ENCODE data around the gene GAD2. TPM values are rescaled to one million over a fixed set of nuclear protein-coding genes. Genes with fewer than 3 reads are reported as not detected.

Gene GAD2
- total RNA-seq, 1 donor from 2014 or later, result not detected

DNA sequence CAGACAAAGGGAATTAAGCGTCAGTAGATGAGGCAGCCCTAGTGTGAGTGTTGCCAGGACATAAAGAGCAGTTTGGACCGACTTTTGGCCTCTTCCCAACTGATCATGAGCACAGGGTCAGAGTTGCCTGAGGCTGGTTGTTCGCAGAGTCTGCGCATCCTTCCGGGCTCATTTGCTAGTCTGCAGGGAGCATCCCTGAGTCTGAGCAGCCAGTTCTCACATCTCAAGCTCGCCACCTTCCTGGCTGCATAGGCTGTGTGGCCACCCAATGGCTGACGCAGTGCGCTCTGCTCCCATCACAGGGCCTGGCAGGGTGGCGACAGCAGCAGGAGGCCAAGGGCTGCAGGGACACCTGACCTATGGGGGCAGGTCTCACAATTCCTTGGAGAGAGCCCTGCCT, 5.0 kb downstream of the GAD2 start:
- no peak for DNase-seq (ENCODE audit: low read depth)

GRCh38 chr10:26222563-26222962, 6.0 kb downstream of the GAD2 start:
- DNase-seq (ENCODE audit: low read depth), result no peak

DNA sequence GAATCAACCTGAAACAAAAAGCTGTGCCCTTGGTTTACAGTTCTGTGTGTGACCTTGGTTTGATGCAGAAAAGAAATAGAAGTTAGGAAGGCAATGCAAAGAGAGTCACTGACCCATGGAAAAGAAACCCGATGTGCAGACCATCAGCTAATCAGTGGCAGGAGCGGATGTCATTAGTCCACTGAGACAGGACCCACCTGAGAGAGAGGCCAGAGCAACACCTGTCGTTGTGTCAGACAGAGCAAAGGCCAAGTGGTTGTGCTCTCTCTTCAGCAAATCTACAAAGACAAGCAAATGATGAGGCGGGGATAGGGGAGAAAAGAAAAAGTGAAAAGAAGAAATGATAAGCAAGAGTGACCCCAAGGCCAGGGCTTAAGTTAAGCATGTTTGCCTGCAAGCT, 8.7 kb downstream of the GAD2 start:
- no peak for DNase-seq (ENCODE audit: low read depth)

DNA sequence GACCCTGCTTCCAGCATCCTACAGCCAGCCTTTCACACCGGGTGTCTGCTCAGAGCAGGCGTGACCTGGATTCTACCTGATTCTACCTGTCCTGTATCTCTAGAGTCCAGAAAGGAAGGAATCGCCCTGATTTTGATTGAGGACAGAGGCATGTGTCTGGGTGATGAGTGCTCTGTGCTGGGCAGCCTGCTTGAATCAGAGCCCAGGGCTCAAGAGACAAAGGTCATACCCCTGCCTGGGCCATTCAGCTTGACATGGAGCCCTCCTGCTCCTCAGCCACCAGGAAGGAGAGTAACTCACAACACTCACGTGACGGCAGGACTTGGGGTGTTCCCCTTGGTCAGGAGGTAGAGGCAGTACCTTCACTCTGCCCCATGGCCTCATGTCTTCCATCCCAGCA, 11.2 kb downstream of the GAD2 start:
- DNase-seq (ENCODE audit: low read depth), result no peak

DNA sequence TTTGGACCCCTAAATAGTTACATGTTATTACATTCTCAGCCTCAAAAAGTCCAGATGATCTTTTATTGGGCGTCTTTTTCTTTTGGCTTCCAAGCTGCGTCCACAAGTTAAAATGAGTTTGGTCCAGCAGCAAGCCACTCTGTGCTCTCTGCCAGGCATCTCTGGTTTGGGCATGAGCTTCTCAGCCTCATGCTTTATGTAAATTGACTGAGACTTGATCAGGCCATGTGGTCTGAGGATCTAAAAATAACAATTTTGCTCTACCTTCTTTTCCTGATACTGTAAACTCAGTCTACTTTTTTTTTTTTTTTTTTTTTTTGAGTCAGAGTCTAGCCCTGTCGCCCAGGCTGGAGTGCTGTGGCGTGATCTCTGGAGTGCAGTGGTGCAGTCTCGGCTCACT, 15.6 kb downstream of the GAD2 start:
- DNase-seq (ENCODE audit: low read depth), result no peak

DNA sequence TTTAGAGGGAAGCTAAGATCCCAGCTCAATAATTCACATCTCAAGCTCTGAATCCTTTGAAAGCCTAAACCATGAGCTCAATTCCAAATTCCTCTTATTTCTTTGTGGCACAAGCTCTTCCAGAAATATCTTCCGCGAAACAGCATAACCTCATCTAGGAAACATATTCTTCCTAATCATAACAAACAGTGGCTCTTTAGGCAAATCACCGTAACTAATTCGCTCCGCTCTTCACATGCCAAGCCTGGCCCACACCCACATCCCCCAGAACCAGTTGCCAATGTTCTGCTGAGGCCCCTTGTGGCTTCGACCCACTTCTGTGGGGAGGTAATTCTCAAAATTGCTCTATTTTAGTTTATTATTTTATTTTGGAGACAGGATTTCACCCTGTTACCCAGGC, 19.2 kb downstream of the GAD2 start:
- no peak for DNase-seq (ENCODE audit: low read depth)

- DNase-seq (ENCODE audit: low read depth), result no peak
Measured at GRCh38 chr10:26238378-26238777, 21.8 kb downstream of the GAD2 start.

- DNase-seq (ENCODE audit: low read depth), result no peak
Measured at GRCh38 chr10:26242706-26243350, 26.3 kb downstream of the GAD2 start.

GRCh38 chr10:26243351-26243720, 26.8 kb downstream of the GAD2 start:
- no peak for DNase-seq (ENCODE audit: low read depth)

DNA sequence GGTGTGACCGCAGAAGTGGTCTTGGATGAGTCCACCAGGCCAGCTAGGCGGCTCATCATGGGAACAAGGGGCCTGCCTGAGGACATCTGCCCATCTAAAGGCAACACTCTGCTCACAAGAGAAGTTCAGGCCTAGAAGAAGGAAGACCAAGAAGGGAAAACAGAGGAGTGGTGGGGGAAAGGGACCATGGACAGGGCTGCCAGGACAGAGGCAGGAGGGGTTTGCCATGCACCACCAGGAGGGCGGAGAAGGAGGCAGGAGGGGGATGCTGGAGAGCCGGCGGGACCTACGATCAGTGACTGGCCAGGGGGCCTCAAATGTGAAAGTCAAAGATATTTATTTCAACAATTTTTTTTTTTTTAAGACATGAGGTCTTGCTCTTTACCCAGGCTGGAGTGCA, 33.1 kb downstream of the GAD2 start:
- DNase-seq (ENCODE audit: low read depth), result no peak

- no peak for DNase-seq (ENCODE audit: low read depth)
Measured at GRCh38 chr10:26251925-26252324, 35.4 kb downstream of the GAD2 start.

DNA sequence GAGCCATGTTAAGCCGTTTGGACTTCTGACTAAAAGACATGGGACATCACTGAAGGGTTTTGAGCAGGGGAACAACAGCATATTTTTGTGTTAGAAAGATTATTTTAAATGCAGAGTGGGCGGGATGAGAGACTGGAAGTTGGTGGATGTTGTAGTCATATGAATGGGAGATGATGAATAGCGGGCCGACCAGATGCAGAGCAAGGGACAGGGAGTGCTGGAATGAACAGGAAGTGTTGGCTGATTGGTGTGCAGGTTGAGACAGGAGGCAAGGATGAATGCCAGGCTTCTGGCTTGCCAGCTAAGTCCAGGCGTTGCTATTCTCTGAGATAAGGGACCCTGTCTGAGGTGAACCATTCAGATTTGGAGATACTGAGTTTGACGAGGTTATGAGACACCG, 38.0 kb downstream of the GAD2 start:
- no peak for DNase-seq (ENCODE audit: low read depth)

GRCh38 chr10:26259341-26259740, 42.8 kb downstream of the GAD2 start:
- DNase-seq (ENCODE audit: low read depth), result no peak

- no peak for DNase-seq (ENCODE audit: low read depth)
Measured at GRCh38 chr10:26269754-26270153, 53.2 kb downstream of the GAD2 start.

GRCh38 chr10:26274391-26274790, 57.8 kb downstream of the GAD2 start:
- DNase-seq (ENCODE audit: low read depth), result no peak

GRCh38 chr10:26278295-26278694, 61.7 kb downstream of the GAD2 start:
- no peak for DNase-seq (ENCODE audit: low read depth)

DNA sequence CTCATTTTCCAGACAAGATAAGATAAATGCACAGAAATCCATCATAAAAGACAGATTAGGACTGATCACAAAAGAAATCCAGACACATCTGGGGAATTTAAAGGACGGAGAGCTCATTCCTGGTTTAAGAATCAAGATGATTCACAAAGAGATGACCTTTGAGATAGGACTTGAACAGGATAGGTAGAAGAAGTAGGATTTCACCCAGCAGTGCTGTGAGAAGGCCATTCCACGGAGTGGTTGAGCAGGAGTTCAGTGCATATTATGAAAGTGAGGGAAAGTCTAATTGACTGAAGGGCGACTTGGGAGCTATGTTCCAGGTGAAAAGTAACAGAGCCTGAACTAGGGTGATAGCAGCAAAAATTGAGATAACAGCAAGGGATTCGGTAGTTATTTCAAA, 73.7 kb downstream of the GAD2 start:
- DNase-seq (ENCODE audit: low read depth), result no peak

DNA sequence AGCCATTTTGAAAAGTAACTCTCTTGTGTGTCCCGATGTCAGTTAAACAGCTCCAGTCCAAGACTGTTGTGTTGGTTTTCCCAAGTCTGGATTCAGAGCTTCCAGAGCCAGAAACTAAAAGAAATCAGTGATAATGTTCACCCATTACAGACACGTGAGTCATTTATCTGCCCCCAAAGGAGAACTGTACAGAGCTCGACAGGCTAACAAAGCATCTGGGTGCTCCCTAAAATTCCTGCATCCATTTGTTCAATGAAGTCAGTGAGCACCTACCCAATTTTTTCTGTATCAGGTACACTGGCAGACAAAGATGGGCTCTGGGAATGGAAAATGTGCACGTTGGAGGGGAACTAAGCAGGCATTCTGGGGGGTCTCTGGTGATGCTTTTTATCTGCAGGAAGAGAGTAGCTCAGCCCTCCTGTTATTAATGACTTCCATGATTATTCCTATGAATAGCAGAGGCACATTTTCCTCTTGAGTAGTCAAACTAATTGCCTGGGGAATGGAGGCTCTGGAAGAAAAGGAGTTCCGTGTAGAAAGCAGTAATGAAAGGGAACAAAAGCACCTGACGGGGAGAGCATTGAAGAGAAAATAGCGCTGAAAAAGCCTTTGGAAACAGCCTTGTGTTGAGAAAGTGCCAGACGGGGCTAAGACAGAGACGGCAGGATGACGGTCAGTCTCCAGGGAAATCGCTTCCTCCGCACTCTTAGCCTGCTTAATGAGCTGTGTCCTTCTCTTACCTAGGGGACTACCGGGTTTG, 75.3 kb downstream of the GAD2 start:
- DNase-seq (ENCODE audit: low read depth), result no peak

DNA sequence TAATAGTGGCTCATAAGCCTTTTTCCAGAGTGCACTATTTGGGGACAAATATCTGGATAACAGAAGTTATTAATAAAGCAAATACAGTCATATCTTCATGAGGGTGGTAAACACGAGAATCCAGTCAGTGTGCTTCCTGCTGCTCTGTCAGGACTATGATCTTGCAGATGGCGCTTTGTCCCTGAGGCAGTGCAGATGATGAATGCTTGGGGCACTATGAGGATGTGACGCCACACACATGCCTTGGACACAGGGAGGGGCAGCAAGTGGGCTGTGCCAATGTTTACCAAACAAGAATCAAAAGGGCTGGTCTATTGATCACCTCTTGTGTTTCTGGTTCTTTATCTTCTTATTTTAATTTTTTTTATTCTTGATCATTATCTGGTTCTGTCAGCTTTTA, 79.8 kb downstream of the GAD2 start:
- no peak for DNase-seq (ENCODE audit: low read depth)

- no peak for DNase-seq (ENCODE audit: low read depth)
Measured at GRCh38 chr10:26300001-26300400, 83.4 kb downstream of the GAD2 start.

- no peak for DNase-seq (ENCODE audit: low read depth)
Measured at GRCh38 chr10:26303366-26303765, 86.8 kb downstream of the GAD2 start.

DNA sequence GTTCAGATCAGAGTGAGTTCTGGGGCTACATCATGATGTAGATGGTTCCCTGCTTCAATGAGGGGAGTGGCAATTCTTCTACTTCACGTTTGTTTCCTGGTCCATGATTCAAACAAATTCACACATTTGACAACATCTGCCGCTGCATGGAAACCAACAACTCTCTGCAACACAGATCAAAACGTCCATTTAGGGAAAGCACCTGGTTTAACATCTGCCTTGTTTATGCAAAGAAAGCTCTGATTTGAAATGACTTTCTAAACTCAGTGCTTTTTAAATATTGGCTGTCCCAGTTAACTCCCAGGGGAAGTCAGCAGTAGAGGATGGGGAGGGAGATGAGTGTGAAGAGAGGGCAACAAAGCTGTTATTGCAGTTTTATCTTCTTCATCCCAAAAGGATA, 93.8 kb downstream of the GAD2 start:
- DNase-seq (ENCODE audit: low read depth), result no peak

DNA sequence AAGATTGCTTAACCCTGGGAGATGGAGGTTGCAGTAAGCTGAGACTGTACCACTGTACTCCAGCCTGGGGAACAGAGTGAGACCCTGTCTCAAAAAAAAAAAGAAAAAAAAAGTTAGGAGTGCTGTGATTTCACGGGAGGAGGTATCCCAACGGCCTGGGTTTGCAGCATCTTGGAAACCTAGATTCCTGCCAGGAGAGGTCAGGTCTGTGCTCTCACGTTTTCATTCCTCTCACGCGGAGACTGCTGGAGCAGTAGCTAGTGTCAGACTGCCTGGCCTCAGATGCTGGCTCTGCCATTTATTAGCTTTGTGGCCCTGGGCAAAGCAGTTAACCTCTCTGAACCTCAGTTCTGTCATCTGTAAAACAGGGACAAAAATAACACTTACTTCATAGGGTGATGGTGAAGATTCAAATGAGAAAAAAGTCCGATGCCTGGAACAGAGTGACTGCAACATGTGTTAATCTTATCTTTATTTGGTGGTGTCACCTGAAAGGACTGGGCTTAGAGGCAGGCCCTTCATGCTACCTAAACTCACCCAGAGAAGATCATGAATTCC, 94.9 kb downstream of the GAD2 start:
- DNase-seq (ENCODE audit: low read depth), result no peak
